OCI-LY1 (cell line): ENCODE data around the gene SRD5A1.

Source experiments
- EZH2 ChIP-seq: fragments of 200-600 bp; sonication (generic), shearing (Covaris generic); IDR thresholded peaks from 2 replicates; pipeline ENCODE4 v1.8.0; 2017; ENCODE audit warnings: borderline replicate concordance, mixed run types, mild to moderate bottlenecking, antibody characterized with exemption, low read length, moderate library complexity, mixed read lengths
- TF ChIP-seq, protein P1 (sequence below): fragments of 200-600 bp; sonication (generic), shearing (Covaris generic); IDR thresholded peaks from 2 replicates; pipeline ENCODE4 v1.5.1; 2017; ENCODE audit warnings: mild to moderate bottlenecking, antibody characterized with exemption, low read length, moderate library complexity, mixed read lengths

DNA sequence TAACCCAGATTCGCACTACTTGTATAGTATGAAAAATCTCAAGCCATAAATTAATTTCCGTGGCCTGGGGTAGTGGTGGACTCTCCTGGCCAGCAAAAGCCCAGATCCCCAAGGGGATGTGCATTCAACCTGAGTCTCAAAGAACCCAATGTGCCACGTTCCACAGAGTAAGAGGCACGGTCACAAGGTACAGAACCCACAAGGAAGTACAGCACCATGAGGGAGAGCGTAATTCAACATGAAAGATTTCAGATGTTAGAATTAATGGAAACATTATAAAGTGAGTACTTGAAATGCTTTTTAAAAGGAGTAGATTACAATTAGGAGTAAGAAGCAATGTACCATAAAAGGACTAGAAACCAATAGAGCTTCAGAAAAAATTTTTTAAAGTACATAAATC, 23.4 kb downstream of the SRD5A1 start:
- TF ChIP-seq, protein P1, sequence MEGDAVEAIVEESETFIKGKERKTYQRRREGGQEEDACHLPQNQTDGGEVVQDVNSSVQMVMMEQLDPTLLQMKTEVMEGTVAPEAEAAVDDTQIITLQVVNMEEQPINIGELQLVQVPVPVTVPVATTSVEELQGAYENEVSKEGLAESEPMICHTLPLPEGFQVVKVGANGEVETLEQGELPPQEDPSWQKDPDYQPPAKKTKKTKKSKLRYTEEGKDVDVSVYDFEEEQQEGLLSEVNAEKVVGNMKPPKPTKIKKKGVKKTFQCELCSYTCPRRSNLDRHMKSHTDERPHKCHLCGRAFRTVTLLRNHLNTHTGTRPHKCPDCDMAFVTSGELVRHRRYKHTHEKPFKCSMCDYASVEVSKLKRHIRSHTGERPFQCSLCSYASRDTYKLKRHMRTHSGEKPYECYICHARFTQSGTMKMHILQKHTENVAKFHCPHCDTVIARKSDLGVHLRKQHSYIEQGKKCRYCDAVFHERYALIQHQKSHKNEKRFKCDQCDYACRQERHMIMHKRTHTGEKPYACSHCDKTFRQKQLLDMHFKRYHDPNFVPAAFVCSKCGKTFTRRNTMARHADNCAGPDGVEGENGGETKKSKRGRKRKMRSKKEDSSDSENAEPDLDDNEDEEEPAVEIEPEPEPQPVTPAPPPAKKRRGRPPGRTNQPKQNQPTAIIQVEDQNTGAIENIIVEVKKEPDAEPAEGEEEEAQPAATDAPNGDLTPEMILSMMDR: no peak
- no peak for TF ChIP-seq EZH2
